ENCODE measurements around the gene ALDH5A1.

DNA sequence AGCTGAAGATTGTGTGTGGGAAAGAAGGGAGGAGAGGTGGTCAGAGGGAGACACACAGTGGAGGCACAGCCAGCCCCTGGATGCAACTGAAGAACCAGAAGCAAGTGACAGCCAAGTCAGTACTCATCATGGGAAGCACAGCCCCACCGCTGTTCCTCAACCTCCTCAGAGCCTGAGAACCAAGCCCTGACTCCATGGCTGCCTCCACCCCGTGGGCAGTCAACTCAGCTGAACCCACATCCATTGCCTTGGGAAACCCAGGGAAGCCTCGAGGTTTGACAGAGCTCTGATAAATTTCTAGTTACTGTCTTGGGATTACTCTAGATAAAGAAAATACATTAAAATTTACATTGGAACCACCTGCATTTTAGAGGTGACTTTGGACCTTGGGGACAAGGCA lies 29.6 kb downstream of the ALDH5A1 start:
- no peak for TF ChIP-seq POLR2AphosphoS5 (IDR thresholded peaks at IDR 0.05)
- TF ChIP-seq, protein P1, sequence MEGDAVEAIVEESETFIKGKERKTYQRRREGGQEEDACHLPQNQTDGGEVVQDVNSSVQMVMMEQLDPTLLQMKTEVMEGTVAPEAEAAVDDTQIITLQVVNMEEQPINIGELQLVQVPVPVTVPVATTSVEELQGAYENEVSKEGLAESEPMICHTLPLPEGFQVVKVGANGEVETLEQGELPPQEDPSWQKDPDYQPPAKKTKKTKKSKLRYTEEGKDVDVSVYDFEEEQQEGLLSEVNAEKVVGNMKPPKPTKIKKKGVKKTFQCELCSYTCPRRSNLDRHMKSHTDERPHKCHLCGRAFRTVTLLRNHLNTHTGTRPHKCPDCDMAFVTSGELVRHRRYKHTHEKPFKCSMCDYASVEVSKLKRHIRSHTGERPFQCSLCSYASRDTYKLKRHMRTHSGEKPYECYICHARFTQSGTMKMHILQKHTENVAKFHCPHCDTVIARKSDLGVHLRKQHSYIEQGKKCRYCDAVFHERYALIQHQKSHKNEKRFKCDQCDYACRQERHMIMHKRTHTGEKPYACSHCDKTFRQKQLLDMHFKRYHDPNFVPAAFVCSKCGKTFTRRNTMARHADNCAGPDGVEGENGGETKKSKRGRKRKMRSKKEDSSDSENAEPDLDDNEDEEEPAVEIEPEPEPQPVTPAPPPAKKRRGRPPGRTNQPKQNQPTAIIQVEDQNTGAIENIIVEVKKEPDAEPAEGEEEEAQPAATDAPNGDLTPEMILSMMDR (IDR thresholded peaks at IDR 0.05) = no peak
- TF ChIP-seq POLR2A (IDR thresholded peaks at IDR 0.05) = no peak
- TF ChIP-seq EP300 (IDR thresholded peaks at IDR 0.05) = no peak
